SK-N-SH (cell line): ENCODE measurements around the gene STX16. TPM values are rescaled to one million over a fixed set of nuclear protein-coding genes. Genes with fewer than 3 reads are reported as not detected.

Experiments
- CTCF ChIA-PET: fragments of 300-600, 350-600 bp; formaldehyde crosslinking; extraction: SDS; loops from one replicate; lab custom pipeline; 2021; lab: Yijun Ruan, JAX
- POLR2A ChIA-PET: fragments of 350-600 bp; sonication (Branson Sonifier 250); formaldehyde crosslinking; extraction: SDS; loops from one replicate; lab custom pipeline; 2020; ENCODE audit warnings: antibody characterized with exemption, inconsistent platforms; lab: Yijun Ruan, JAX
- DNase-seq: peaks from one replicate; pipeline ENCODE4 v3.0.0; 2012
- H2AFZ ChIP-seq: fragments of 200-600 bp; sonication (generic); 2 replicates; pipeline ENCODE4 v1.8.1; 2016; ENCODE audit warnings: antibody characterized with exemption, mild to moderate bottlenecking, low read depth
- H3F3A ChIP-seq: fragments of 200-600 bp; sonication (generic); replicated peaks from 2 replicates; pipeline ENCODE3; 2016; ENCODE audit warnings: antibody characterized with exemption, mild to moderate bottlenecking; ENCODE audit not compliant: insufficient read depth
- H3K27ac ChIP-seq, 2 experiments: fragments of 200-500 bp in 1 of 2; fragments of 200-600 bp in 1 of 2; sonication (Bioruptor generic) in 1 of 2; sonication (generic), shearing (Covaris generic) in 1 of 2; 2 replicates each; pipeline versions ENCODE4 v1.5.1 to v1.6.1; 2014 to 2016; ENCODE audit warnings: low read depth in 2 of 2, inconsistent platforms in 1 of 2, low read length in 1 of 2, mild to moderate bottlenecking in 1 of 2, mixed read lengths in 1 of 2
- H3K27me3 ChIP-seq: fragments of 200-600 bp; sonication (generic), shearing (Covaris generic); 2 replicates; pipeline ENCODE4 v1.6.1; 2016; ENCODE audit warnings: mixed run types; ENCODE audit not compliant: insufficient read depth
- H3K36me3 ChIP-seq, 2 experiments: fragments of 200-500 bp in 1 of 2; fragments of 200-600 bp in 1 of 2; sonication (Bioruptor generic) in 1 of 2; sonication (generic) in 1 of 2; replicated peaks in 1 of 2; 2 replicates each; pipeline versions ENCODE3 to v1.5.1; 2014 to 2016; ENCODE audit warnings: low read length in 1 of 2, mild to moderate bottlenecking in 1 of 2; ENCODE audit not compliant: insufficient read depth in 2 of 2, control insufficient read depth in 1 of 2
- H3K4me1 ChIP-seq, 2 experiments: fragments of 200-500 bp in 1 of 2; fragments of 200-600 bp in 1 of 2; sonication (Bioruptor generic) in 1 of 2; sonication (generic), shearing (Covaris generic) in 1 of 2; 2 replicates each; pipeline versions ENCODE4 v1.5.1 to v1.6.1; 2014 to 2016; ENCODE audit warnings: low read depth in 1 of 2, low read length in 1 of 2, mixed run types in 1 of 2; ENCODE audit not compliant: insufficient read depth in 2 of 2, control insufficient read depth in 1 of 2
- H3K4me2 ChIP-seq: fragments of 200-600 bp; sonication (generic), shearing (Covaris generic); 2 replicates; pipeline ENCODE4 v1.6.1; 2017; ENCODE audit warnings: mixed run types
- H3K4me3 ChIP-seq, 2 experiments: fragments of 200-500 bp in 1 of 2; fragments of 200-600 bp in 1 of 2; sonication (Bioruptor generic) in 1 of 2; sonication (generic), shearing (Covaris generic) in 1 of 2; 2 replicates each; pipeline versions ENCODE4 v1.5.1 to v1.8.1; 2014 to 2016; ENCODE audit warnings: low read depth in 2 of 2, inconsistent platforms in 1 of 2, low read length in 1 of 2, mild to moderate bottlenecking in 1 of 2, mixed read lengths in 1 of 2, moderate library complexity in 1 of 2
- H3K79me2 ChIP-seq: fragments of 200-600 bp; sonication (generic); 2 replicates; pipeline ENCODE4 v1.8.1; 2017; ENCODE audit warnings: mild to moderate bottlenecking; ENCODE audit not compliant: insufficient read depth
- H3K9ac ChIP-seq: fragments of 200-600 bp; sonication (generic); 2 replicates; pipeline ENCODE4 v1.6.1; 2017; ENCODE audit warnings: mixed run types
- H3K9me2 ChIP-seq: fragments of 200-600 bp; sonication (generic); 2 replicates; pipeline ENCODE4 v1.6.1; 2017; ENCODE audit warnings: mixed run types
- H3K9me3 ChIP-seq: fragments of 200-600 bp; sonication (generic); 2 replicates; pipeline ENCODE4 v1.6.1; 2017; ENCODE audit warnings: mixed run types, mild to moderate bottlenecking, moderate library complexity
- H4K20me1 ChIP-seq: fragments of 200-600 bp; sonication (generic); 2 replicates; pipeline ENCODE4 v1.6.1; 2017; ENCODE audit warnings: mild to moderate bottlenecking, mixed run types; ENCODE audit not compliant: insufficient read depth
- CHD2 ChIP-seq: fragments of 150-350 bp; IDR thresholded peaks from 2 replicates; pipeline ENCODE4 v1.6.1; 2018; ENCODE audit warnings: low read length; ENCODE audit not compliant: partially characterized antibody
- EP300 ChIP-seq, 2 experiments: IDR thresholded peaks; 2 replicates each; pipeline versions ENCODE4 v1.4.0 to v1.6.1; 2012; ENCODE audit warnings: borderline replicate concordance in 1 of 2, low read depth in 1 of 2, low read length in 1 of 2
- EZH2phosphoT487 ChIP-seq: fragments of 200-600 bp; sonication (generic); IDR thresholded peaks from 2 replicates; pipeline ENCODE4 v1.6.1; 2017; ENCODE audit warnings: low read depth, mixed run types, mild to moderate bottlenecking, antibody characterized with exemption, moderate library complexity, borderline replicate concordance
- FOSL2 ChIP-seq: IDR thresholded peaks from 2 replicates; pipeline ENCODE4 v1.4.0; 2012; ENCODE audit warnings: low read depth, mild to moderate bottlenecking, moderate library complexity, borderline replicate concordance
- FOXJ3 ChIP-seq: sonication (generic); formaldehyde crosslinking; IDR thresholded peaks from 2 replicates; pipeline ENCODE4 v1.5.1; 2020; ENCODE audit warnings: mild to moderate bottlenecking, missing genetic modification reagents
- GATA2 ChIP-seq: sonication (generic); formaldehyde crosslinking; IDR thresholded peaks from 2 replicates; pipeline ENCODE4 v1.5.0; 2020; ENCODE audit warnings: mild to moderate bottlenecking, missing genetic modification reagents
- IRF3 ChIP-seq: fragments of 150-350 bp; IDR thresholded peaks from 2 replicates; pipeline ENCODE4 v1.6.1; 2016; ENCODE audit warnings: mild to moderate bottlenecking, low read depth, low read length
- MXI1 ChIP-seq: IDR thresholded peaks from 2 replicates; pipeline ENCODE4 v1.6.1; 2012; ENCODE audit warnings: mild to moderate bottlenecking, low read depth, low read length, improper control_type of control experiment
- NFIC ChIP-seq: IDR thresholded peaks from 2 replicates; pipeline ENCODE4 v1.4.0; 2012; ENCODE audit warnings: borderline replicate concordance
- NRF1 ChIP-seq: IDR thresholded peaks from 2 replicates; pipeline ENCODE4 v1.6.1; 2012; ENCODE audit warnings: low read depth, mild to moderate bottlenecking, low read length
- POLR2AphosphoS5 ChIP-seq: IDR thresholded peaks from 2 replicates; pipeline ENCODE4 v1.6.1; 2012; ENCODE audit warnings: low read depth, low read length
- RAD21 ChIP-seq: IDR thresholded peaks from 2 replicates; pipeline ENCODE4 v1.6.1; 2012; ENCODE audit warnings: mild to moderate bottlenecking, low read length
- RCOR1 ChIP-seq: fragments of 150-350 bp; IDR thresholded peaks from 2 replicates; pipeline ENCODE4 v1.6.1; 2017; ENCODE audit warnings: antibody characterized with exemption, low read length
- REST ChIP-seq: IDR thresholded peaks from 2 replicates; pipeline ENCODE4 v1.6.1; 2012; ENCODE audit warnings: mild to moderate bottlenecking, low read depth, low read length, moderate library complexity
- RFX5 ChIP-seq: IDR thresholded peaks from 2 replicates; pipeline ENCODE4 v1.6.1; 2012; ENCODE audit warnings: mild to moderate bottlenecking, improper control_type of control experiment, low read length
- RXRA ChIP-seq: IDR thresholded peaks from 2 replicates; pipeline ENCODE4 v1.4.0; 2012; ENCODE audit warnings: low read depth, mild to moderate bottlenecking, borderline replicate concordance
- TEAD4 ChIP-seq: IDR thresholded peaks from 2 replicates; pipeline ENCODE4 v1.4.0; 2012; ENCODE audit warnings: mild to moderate bottlenecking, borderline replicate concordance; ENCODE audit not compliant: insufficient read depth
- USF1 ChIP-seq: IDR thresholded peaks from 2 replicates; pipeline ENCODE4 v1.4.0; 2012; ENCODE audit warnings: low read depth, borderline replicate concordance
- WGBS: methylation state at CpG from one replicate; pipeline ENCODE4 v1.1.6; 2017; ENCODE audit warnings: low lambda C conversion rate; 5-methylcytosine and 5-hydroxymethylcytosine counted together
- polyA plus RNA-seq, 3 experiments: library from polyadenylated mRNA; depleted of rRNA; stranded (reverse); fragments of >200 nt; gene quantifications; 2 replicates each; pipeline ENCODE4 v1.2.3, GENCODE V29; 2012

The STX16 gene
- polyA plus RNA-seq, 1 of the 3 experiments (the other 2 are of a cell fraction): 63.8 TPM

DNA sequence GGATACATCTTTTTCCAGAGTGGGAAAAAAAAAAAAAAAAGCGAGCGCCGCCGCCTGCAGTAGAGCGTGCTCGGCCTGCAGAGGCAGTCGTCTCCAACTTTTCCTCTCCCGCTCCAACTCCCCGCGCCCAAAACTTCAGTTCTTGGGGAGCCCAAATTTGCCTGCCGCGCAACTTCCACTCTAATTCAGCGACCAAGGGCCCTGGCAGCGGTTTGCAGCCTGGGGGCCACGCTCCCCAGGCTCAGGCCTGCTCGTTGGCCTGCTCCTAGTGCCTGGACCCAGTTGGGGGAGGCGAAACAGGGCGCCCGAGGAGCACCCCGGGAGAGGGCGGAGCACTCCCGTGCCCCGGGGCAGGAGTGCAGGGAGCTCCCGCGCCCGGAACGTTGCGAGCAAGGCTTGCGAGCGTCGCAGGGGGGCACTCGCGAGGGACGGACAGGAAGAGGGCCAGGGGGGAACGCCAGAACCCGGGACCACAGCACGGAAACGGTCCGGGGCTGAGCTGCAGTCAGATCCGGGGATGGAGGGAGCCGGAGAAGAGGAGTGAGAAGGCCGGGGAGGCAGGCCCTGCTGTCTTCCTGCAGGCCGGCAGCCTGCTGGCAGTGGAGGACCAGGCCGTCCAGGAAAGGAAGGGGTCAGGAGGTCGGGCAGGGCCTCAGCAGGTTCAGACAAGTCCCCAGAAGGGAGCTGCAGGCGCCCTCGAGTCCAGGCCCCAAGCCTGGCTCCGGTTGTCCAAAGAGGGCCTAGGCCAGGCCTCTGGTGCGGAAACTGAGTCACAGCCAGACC is at the start of gene STX16 (continued):
- TF ChIP-seq NFIC: peak; percentile 23
- TF ChIP-seq REST: peak; percentile 70
- no peak; the same call in 1 of the 2 replicates for TF ChIP-seq RAD21
- 0 out of 2 replicates have a peak, but pooled peaks have one; percentile 46 for TF ChIP-seq FOXJ3 (CRISPR knock-in tag)
- no peak; the same call in 1 of the 2 replicates for TF ChIP-seq RXRA
- no peak for TF ChIP-seq RFX5
- no peak for TF ChIP-seq IRF3
- TF ChIP-seq EZH2phosphoT487: no peak
- no peak; the same call in 1 of the 2 replicates for TF ChIP-seq FOSL2

GRCh38 chr20:58602124-58602523 is 49.0 kb upstream of the STX16 start:
- no peak for DNase-seq
- Histone ChIP-seq H3K27me3 (no peaks in the 10 kb centered on the region), H4K20me1 (no peaks in the 10 kb centered on the region), H3K4me1 (peaks cover 3 to 32% of the 10 kb centered on the region in 2 experiments; a peak in 1 of 4 replicates), H3K9me3 (no peaks in the 10 kb centered on the region), H3K4me3 (no peak overlapping the region), H3K9ac (no peak overlapping the region), H3K79me2 (no peaks in the 10 kb centered on the region), H3F3A (no peaks in the 10 kb centered on the region), H2AFZ (no peak overlapping the region), H3K27ac (no peak overlapping the region), H3K36me3 (no peaks in the 10 kb centered on the region), H3K4me2 (no peak overlapping the region), H3K9me2 (no peaks in the 10 kb centered on the region)
- ChIA-PET POLR2A (no interaction called here), CTCF (interaction anchor here (0.7 kb wide), 1 partner anchor 54 kb away, joined by 3 read pairs; no protein-coding TSS in a partner anchor)
- TF ChIP-seq CHD2: no peak
- TF ChIP-seq NRF1: no peak
- TF ChIP-seq USF1: no peak
- no peak for TF ChIP-seq EP300 (IDR thresholded peaks at IDR 0.05; ENCODE audit: borderline replicate concordance in 1 of 2, low read depth in 1 of 2, low read length in 1 of 2)
- no peak for TF ChIP-seq TEAD4
- no peak for TF ChIP-seq RAD21
- no peak for TF ChIP-seq MXI1
- TF ChIP-seq RCOR1: no peak
- TF ChIP-seq GATA2: no peak
- TF ChIP-seq IRF3: no peak
- TF ChIP-seq POLR2AphosphoS5: no peak
- WGBS: 94% methylated on average over 5 of the region's 5 CpGs
